GM18861 (cell line): Measurements from ENCODE around the gene NPIPB12.
"Not testable (repeated sequence)": the region's sequence is repeated elsewhere in the genome, so short reads cannot be mapped to it uniquely, and the experiment has no call there.

Experiments used
- ATAC-seq: cut with Tn5 transposase; IDR thresholded peaks from one replicate; pipeline ENCODE4 v1.9.1; 2021; ENCODE audit not compliant: unreplicated experiment

The NPIPB12 gene

GRCh38 chr16:29506308-29506707, at the start of gene NPIPB12:
TSS of gene NPIPB12 (minus strand) at chr16:29506408.
- not testable (repeated sequence) for ATAC-seq

GRCh38 chr16:29521520-29521919, 15.3 kb upstream of the NPIPB12 start:
- not testable (repeated sequence) for ATAC-seq

GRCh38 chr16:29482276-29482675, 23.9 kb downstream of the NPIPB12 start:
- ATAC-seq = not testable (repeated sequence)

GRCh38 chr16:29472065-29472464, 34.1 kb downstream of the NPIPB12 start:
- ATAC-seq = not testable (repeated sequence)

GRCh38 chr16:29469660-29470059, 36.5 kb downstream of the NPIPB12 start:
- ATAC-seq = not testable (repeated sequence)

GRCh38 chr16:29467654-29468366, 38.4 kb downstream of the NPIPB12 start:
- not testable (repeated sequence) for ATAC-seq

GRCh38 chr16:29466904-29467303, 39.3 kb downstream of the NPIPB12 start:
- ATAC-seq = not testable (repeated sequence)

- not testable (repeated sequence) for ATAC-seq
Observed at GRCh38 chr16:29465985-29466824, 40.0 kb downstream of the NPIPB12 start.

GRCh38 chr16:29460647-29461030, 45.6 kb downstream of the NPIPB12 start:
- ATAC-seq = not testable (repeated sequence)

GRCh38 chr16:29459706-29460646, 46.2 kb downstream of the NPIPB12 start, which contains the start of gene SULT1A4:
TSS of gene SULT1A4 (plus strand) at chr16:29459913. CDS start at chr16:29461386, 1,473 bp downstream.
- not testable (repeated sequence) for ATAC-seq

- ATAC-seq = not testable (repeated sequence)
Observed at GRCh38 chr16:29457660-29458059, 48.5 kb downstream of the NPIPB12 start.

- ATAC-seq = peak; percentile 35
Observed at GRCh38 chr16:29454828-29455227, 51.4 kb downstream of the NPIPB12 start.

GRCh38 chr16:29454269-29454668, 51.9 kb downstream of the NPIPB12 start, which contains the start of the genes BOLA2 and SLX1B:
TSS of gene BOLA2 (minus strand) at chr16:29454351. CDS start at chr16:29454253, 98 bp downstream.
TSS of gene SLX1B (plus strand) at chr16:29454533.
- peak; percentile 79 for ATAC-seq

- peak; percentile 6 for ATAC-seq
Observed at GRCh38 chr16:29453754-29454153, 52.5 kb downstream of the NPIPB12 start.
